Measurements from ENCODE around the gene DEAF1.

Gene DEAF1

GRCh38 chr11:613369-613968, 81.6 kb downstream of the DEAF1 start:
- DNase-seq (ENCODE audit: low read depth in 4 of 4, low spot score in 1 of 4), result peak; percentile 61 to 82 (median 74)

- DNase-seq (ENCODE audit: low read depth in 4 of 4, low spot score in 1 of 4), result no peak
Observed at GRCh38 chr11:612961-613300, 82.1 kb downstream of the DEAF1 start.

DNA sequence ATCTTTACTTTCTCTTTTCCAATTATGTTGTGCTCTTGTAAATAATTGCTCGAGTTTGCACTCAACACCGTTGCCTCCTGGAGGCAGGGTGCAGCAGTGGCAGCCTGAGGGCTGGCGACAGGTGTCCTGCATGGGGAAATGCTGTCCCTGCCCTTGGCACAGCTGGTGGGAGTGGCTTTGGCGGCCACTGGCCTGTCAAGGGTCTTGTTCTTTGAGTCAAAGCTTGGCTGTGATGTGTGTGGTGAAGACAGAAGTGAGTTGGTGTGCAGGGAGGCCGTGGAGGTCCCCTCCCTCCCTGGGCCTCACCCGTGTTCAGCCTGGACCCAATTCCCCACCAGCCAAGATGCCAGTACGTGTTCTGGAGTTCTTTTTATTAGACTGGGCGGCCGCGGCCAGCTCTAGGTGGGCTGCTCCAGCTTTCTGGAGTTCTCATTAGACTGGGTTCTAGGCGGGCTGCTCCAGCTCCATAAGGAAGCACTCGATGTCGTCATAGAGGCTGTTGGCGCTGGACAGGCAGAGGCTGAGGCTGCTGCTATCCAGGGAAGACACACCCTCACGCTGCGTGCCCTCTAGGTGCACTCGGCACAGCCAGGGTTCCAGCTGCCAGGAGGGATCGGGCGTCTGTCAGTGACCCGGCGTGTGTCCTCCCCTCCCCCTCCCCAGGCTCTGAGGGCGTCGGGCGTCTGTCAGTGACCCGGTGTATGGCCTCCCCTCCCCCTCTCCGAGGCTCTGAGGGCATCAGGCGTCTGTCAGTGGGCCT, 82.6 kb downstream of the DEAF1 start:
- DNase-seq (ENCODE audit: low read depth in 4 of 4, low spot score in 1 of 4), result no peak

- DNase-seq (ENCODE audit: low read depth in 4 of 4, low spot score in 1 of 4), result no peak
Observed at GRCh38 chr11:611001-611996, 83.7 kb downstream of the DEAF1 start.

DNA sequence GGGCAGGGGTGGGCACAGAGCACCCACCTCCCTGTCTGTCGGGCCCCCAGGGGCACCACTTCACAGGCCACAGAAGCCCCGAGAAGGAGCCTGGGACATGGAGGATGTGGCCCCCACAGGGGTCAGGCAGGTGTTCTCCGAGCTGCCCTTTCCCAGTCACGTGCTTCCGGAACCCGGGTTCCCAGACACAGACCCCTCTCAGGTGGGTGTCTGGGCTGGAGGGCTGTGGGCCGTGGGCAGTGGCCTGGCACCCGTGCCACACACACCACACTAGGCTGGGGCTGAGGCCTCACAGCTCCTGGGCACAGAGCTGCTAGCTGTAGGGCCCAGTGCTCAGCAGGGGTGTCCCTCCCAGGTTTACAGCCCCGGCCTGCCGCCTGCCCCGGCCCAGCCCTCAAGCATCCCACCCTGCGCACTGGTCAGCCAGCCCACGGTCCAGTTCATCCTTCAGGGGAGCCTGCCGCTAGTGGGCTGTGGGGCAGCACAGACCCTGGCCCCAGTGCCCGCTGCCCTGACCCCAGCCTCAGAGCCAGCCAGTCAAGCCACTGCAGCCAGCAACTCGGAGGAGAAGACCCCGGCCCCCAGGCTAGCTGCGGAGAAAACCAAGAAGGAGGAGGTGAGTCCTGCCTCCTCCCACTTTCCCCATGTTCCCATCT, 84.7 kb downstream of the DEAF1 start:
- no peak for DNase-seq (ENCODE audit: low read depth in 4 of 4, low spot score in 1 of 4)

DNA sequence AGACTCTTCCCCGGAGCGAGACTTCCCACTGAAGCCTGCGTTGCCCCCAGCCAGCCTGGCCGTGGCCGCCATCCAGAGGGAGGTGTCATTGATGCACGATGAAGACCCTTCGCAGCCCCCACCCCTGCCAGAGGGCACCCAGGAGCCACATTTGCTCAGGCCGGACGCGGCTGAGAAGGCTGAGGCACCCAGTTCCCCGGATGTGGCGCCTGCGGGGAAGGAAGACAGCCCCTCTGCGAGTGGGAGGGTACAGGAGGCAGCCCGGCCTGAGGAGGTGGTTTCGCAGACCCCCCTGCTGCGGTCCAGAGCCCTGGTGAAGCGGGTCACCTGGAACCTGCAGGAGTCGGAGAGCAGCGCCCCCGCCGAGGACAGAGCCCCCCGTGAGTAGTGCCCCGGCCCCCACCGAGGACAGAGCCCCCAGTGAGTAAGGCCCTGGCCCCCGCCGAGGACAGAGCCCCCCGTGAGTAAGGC, 85.6 kb downstream of the DEAF1 start:
- DNase-seq (ENCODE audit: low read depth in 4 of 4, low spot score in 1 of 4), result no peak

- no peak for DNase-seq (ENCODE audit: low read depth in 4 of 4, low spot score in 1 of 4)
Observed at GRCh38 chr11:608791-609251, 86.2 kb downstream of the DEAF1 start.

DNA sequence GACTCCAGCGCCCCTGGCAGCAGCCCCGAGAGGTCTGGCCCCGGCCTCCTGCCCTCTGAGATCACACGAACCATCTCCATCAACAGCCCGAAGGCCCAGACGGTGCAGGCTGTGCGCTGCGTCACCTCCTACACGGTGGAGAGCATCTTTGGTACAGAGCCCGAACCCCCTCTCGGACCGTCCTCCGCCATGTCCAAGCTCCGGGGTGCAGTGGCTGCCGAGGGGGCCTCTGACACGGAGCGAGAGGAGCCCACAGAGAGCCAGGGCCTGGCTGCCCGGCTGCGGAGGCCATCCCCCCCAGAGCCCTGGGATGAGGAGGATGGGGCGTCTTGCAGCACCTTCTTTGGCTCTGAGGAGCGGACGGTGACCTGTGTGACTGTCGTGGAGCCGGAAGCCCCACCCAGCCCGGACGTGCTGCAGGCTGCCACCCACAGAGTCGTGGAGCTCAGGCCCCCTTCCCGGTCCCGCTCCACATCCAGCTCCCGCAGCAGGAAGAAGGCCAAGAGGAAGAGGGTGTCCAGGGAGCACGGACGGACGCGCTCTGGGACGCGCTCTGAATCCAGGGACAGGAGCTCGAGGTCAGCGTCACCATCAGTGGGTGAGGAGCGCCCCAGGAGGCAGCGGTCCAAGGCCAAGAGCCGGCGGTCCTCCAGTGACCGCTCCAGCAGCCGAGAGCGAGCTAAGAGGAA, 86.9 kb downstream of the DEAF1 start:
- no peak for DNase-seq (ENCODE audit: low read depth in 4 of 4, low spot score in 1 of 4)

GRCh38 chr11:607020-607780, 87.8 kb downstream of the DEAF1 start:
- no peak for DNase-seq (ENCODE audit: low read depth in 4 of 4, low spot score in 1 of 4)

- DNase-seq (ENCODE audit: low read depth in 4 of 4, low spot score in 1 of 4), result no peak
Observed at GRCh38 chr11:606245-606644, 88.8 kb downstream of the DEAF1 start.

- DNase-seq (ENCODE audit: low read depth in 4 of 4, low spot score in 1 of 4), result no peak
Observed at GRCh38 chr11:605286-606129, 89.5 kb downstream of the DEAF1 start.

- no peak for DNase-seq (ENCODE audit: low read depth in 4 of 4, low spot score in 1 of 4)
Observed at GRCh38 chr11:603154-603553, 91.9 kb downstream of the DEAF1 start.

- no peak for DNase-seq (ENCODE audit: low read depth in 4 of 4, low spot score in 1 of 4)
Observed at GRCh38 chr11:601573-602245, 93.3 kb downstream of the DEAF1 start.

- DNase-seq (ENCODE audit: low read depth in 4 of 4, low spot score in 1 of 4), result no peak
Observed at GRCh38 chr11:598005-598680, 96.9 kb downstream of the DEAF1 start.

GRCh38 chr11:597166-597725, 97.8 kb downstream of the DEAF1 start:
- no peak for DNase-seq (ENCODE audit: low read depth in 4 of 4, low spot score in 1 of 4)

DNA sequence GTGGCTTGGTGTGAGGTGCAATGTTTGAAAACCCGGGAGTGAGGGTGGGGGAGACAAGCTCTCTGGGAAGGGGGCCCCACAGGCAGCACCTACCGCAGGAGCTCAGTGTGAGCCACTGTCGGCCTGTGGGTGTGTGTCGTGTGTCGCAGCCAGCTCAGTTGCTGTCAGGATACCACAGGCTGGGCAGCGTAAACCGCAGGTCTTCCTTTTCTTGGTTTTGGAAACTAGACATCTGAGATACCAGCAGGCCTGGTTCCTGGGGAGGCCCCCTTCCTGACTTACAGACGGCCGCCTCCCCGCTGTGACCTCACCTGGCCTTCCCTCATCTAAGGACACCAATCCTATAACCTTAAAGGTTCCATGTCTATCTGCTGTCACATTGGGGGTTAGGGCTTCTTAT, 98.6 kb downstream of the DEAF1 start:
- DNase-seq (ENCODE audit: low read depth in 4 of 4, low spot score in 1 of 4), result no peak

DNA sequence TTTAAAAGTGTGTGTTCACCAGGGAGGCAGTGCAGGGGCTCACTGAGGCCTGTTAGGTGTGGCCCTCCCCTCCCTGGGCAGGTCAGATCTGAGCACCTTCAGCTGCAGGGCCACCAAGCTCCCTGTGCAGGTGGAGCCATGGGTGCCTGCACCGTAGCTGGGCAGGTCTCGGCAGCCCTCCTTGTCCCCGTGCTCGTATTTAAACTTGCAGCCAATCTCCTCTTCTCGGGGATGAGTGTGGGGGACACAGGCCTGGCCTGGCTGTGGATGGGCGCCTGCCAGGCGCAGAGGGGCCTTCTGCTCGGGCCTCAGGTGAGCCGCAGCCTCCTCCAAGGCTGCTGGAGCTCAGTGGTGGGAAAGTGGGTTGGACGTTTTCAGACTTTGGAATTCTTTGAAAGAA, 99.6 kb downstream of the DEAF1 start:
- no peak for DNase-seq (ENCODE audit: low read depth in 4 of 4, low spot score in 1 of 4)
